GM18861 (cell line): ENCODE data around the gene ZNF823.
"Not testable (repeated sequence)": the region's sequence is repeated elsewhere in the genome, so short reads cannot be mapped to it uniquely, and the experiment has no call there.

Experiments used
- ATAC-seq: cut with Tn5 transposase; IDR thresholded peaks from one replicate; pipeline ENCODE4 v1.9.1; 2021; ENCODE audit not compliant: unreplicated experiment

Gene ZNF823

DNA sequence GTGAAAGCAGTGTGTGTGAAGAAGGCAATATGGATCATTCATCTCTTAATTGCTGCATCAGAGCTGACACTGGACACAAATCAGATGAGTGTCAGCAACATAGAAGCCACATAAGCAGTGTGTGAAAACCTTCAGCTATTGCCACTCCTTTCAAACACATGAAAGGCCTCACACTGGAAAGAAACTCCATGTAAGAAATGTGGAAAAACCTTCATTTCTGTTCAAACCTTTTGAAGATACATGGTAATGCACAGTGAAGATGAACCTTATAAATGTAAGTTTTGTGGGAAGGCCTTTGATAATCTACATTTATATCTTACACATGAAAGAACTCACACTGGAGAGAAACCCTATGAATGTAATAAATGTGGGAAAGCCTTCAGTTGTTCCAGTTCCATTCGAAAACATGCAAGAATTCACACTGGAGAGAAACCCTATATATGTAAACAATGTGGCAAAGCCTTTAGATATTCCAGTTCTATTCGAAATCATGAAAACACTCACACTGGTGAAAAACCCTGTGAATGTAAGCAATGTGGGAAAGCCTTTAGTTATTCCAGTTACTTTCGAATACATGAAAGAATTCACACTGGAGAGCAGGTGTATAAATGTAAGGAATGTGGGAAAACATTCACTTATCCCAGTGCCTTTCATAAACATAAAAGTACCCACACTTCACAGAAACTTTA lies 53.6 kb downstream of the ZNF823 start:
- no peak for ATAC-seq

DNA sequence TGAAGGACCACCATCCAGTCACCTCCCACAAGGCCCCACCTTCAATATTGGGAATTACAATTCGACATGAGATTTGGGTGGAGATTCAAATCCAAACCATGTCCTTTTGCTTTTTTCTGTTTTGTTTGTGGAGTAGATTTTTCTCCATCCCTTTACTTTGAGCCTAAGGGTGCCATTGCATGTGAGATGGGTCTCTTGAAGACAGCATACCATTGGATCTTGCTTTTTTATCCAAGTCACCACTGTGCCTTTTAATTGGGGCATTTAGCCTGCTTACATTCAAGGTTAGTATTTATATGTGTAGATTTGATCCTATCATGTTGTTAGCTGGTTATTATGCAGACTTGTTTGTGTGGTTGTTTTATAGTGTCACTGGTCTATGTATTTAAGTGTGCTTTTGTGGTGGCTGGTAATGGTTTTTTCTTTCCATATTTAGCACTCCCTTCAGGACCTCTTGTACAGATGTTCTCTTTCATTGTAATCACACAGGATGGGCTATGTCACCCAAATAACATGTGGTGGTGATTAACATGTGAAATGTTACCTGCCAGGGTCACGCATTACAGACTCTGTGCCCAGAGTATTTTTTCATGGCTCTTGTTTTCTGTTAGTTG lies 58.0 kb downstream of the ZNF823 start:
- ATAC-seq, result no peak

GRCh38 chr19:11678504-11678903 lies 60.2 kb downstream of the ZNF823 start:
- no peak for ATAC-seq

GRCh38 chr19:11676661-11677600 lies 61.8 kb downstream of the ZNF823 start:
- ATAC-seq, result not testable (repeated sequence)

DNA sequence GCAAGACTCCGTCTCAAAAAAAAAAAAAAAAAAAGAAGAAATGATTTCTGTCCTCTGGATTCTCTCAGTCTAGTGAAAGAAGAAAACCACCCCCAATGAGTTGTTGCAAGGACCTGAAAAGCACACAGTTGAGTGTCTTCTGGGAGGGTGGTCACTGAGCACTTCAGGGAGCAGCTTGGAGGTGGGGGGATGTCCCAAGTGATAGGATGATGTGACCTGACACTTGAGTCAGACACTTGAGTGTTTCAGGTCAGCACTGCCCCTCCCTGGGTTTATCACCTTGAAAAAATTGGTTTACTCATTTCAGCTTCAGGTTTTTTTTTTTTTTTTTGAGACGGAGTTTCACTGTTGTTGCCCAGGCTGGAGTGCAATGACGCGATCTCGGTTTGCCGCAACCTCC lies 63.2 kb downstream of the ZNF823 start:
- no peak for ATAC-seq

DNA sequence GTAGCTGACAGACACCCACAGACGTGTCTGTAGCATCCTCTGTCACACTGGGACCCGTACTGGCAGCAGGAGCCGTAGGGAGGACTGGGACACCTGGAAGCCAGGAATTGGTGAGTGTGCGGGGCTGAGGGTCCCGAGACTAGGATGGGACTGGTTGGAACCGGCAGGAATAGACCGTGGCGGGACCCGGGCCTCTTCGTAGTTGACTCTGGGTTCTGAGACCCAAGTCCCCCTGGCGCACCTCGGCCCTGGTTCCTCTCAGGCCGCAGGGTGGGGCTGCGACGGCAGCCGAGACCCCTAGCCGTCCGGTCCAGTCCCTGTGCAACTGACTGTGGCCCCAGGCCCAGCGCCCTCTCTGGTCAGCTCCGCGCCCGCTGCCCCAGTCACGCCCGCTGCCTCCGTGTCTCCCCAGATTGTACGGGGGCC lies 64.7 kb downstream of the ZNF823 start:
- ATAC-seq, result no peak

DNA sequence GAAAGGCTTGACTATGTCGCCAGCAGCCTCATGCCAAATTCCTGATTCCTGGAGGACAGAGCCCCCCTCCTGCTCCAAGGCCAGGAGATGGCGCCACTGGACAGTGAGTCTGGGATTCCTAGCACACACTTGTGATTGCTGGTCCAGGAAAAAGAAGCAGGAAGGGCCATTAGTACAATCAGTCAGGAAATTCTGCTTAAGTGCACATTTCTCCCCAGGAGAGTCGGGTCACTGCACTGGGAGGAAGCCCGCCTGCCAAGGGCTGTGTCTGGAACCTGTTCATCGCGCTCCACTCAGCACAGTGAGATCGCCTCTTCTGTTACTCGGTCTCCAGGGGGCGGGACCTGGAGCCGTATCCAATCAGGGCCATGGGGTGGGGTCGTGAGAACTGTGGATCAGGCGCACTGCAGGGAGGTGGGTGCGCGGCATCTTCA lies 65.1 kb downstream of the ZNF823 start:
- no peak for ATAC-seq
